Pulmonary artery endothelial cell (primary cell): ENCODE measurements around the gene APCDD1L. TPM values are rescaled to one million over a fixed set of nuclear protein-coding genes. Genes with fewer than 3 reads are reported as not detected.

Source experiments
- DNase-seq: peaks from one replicate; pipeline ENCODE4 v3.0.0-alpha.2; 2011; ENCODE audit warnings: low read depth, low spot score
- total RNA-seq: library from RNA; depleted of rRNA; stranded (reverse); fragments of >200 nt; gene quantifications from 2 replicates; pipeline ENCODE4 v1.2.3, GENCODE V29; 2014

The APCDD1L gene
- 0.26 and 3.1 TPM in 2 replicates for total RNA-seq

- no peak for DNase-seq
Measured at GRCh38 chr20:58515233-58516212, at the start of gene APCDD1L. APCDD1L (minus strand) TSS chr20:58515399; CDS start chr20:58514707, 692 bp downstream.

GRCh38 chr20:58559368-58559729 lies 44.1 kb upstream of the APCDD1L start:
- no peak for DNase-seq

GRCh38 chr20:58558486-58559367 lies 43.5 kb upstream of the APCDD1L start:
- DNase-seq, result no peak

GRCh38 chr20:58557733-58558342 lies 42.6 kb upstream of the APCDD1L start:
- no peak for DNase-seq

- no peak for DNase-seq
Measured at GRCh38 chr20:58556961-58557360, 41.8 kb upstream of the APCDD1L start.

- peak; percentile 53 for DNase-seq
Measured at GRCh38 chr20:58555078-58555765, 40.0 kb upstream of the APCDD1L start.

GRCh38 chr20:58554541-58554940 lies 39.3 kb upstream of the APCDD1L start:
- no peak for DNase-seq

- DNase-seq, result no peak
Measured at GRCh38 chr20:58553841-58554240, 38.6 kb upstream of the APCDD1L start.

- no peak for DNase-seq
Measured at GRCh38 chr20:58553166-58553696, 38.0 kb upstream of the APCDD1L start.

GRCh38 chr20:58552366-58552934 lies 37.3 kb upstream of the APCDD1L start:
- DNase-seq, result no peak

- DNase-seq, result no peak
Measured at GRCh38 chr20:58551631-58552030, 36.4 kb upstream of the APCDD1L start.

GRCh38 chr20:58550275-58551059 lies 35.3 kb upstream of the APCDD1L start:
- peak; percentile 29 for DNase-seq

GRCh38 chr20:58549231-58550209 lies 34.3 kb upstream of the APCDD1L start:
- DNase-seq, result no peak

GRCh38 chr20:58547623-58548475 lies 32.6 kb upstream of the APCDD1L start:
- DNase-seq, result no peak

GRCh38 chr20:58546756-58547622 lies 31.8 kb upstream of the APCDD1L start:
- no peak for DNase-seq

- no peak for DNase-seq
Measured at GRCh38 chr20:58546416-58546711, 31.2 kb upstream of the APCDD1L start.
